ENCODE data around the gene ZNF536. TPM values are rescaled to one million over a fixed set of nuclear protein-coding genes. Genes with fewer than 3 reads are reported as not detected.

Gene ZNF536
- total RNA-seq, 1 experiment from 2014 or later = not detected

DNA sequence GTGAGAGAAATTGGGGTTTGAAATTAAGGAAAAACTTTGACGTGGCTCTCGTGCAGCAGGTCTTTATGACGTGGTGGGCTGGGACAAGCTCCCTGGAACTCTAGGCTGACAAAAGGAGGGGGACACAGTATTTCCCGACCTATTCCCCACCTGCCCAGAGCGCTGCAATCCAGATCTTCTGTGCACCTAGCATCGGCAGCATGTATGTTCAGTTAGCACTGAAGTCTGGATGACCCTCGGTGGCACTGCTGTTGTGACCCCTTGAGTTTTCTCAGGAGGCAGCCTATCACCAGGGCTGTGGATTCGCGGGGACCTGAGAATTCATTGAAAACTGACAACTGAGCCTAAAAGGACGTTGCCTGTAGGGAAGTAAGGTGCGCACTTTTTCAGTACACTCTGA is 9.1 kb upstream of the ZNF536 start:
- no peak overlapping the region for H3K4ac ChIP-seq (ENCODE audit: low read depth, low read length)
- H3K9ac ChIP-seq (ENCODE audit: extremely low read depth, insufficient read length, low read length) = no peak overlapping the region
- no peaks in the 10 kb centered on the region for H3K27me3 ChIP-seq (ENCODE audit: insufficient read depth, low read length)
- no peak overlapping the region for H3K18ac ChIP-seq (ENCODE audit: insufficient read length, low read depth, low read length)
- H2BK20ac ChIP-seq (ENCODE audit: low read depth, low read length, poor library complexity, severe bottlenecking) = no peak overlapping the region
- H2AK5ac ChIP-seq (ENCODE audit: insufficient read length, low read length) = no peak overlapping the region
- WGBS (ENCODE audit: extremely low coverage, insufficient read length, low lambda C conversion rate) = no CpG with 5 or more reads among the region's 11 CpGs
- no peak overlapping the region for H2AFZ ChIP-seq (ENCODE audit: low read length)
- no peak overlapping the region for H4K8ac ChIP-seq (replicated peaks; ENCODE audit: insufficient read length, low read depth, low read length)
- H3K36me3 Mint-ChIP-seq (ENCODE audit: insufficient read depth in 1 of 3, low read depth in 3 of 3) = no peaks in the 10 kb centered on the region
- H3K14ac ChIP-seq (ENCODE audit: insufficient read depth, low read length) = no peak overlapping the region; the same call in 1 of the 2 replicates
- H2BK5ac ChIP-seq (ENCODE audit: insufficient read length, low read length) = no peak overlapping the region
- H3K27ac ChIP-seq (ENCODE audit: insufficient read length, low read depth, low read length) = no peak overlapping the region
- H3T11ph ChIP-seq (ENCODE audit: low read length) = no peak overlapping the region
- H3K4me2 ChIP-seq (ENCODE audit: insufficient read depth, insufficient read length, low read length) = no peak overlapping the region
- H3K4me1 Mint-ChIP-seq = peaks cover 22 to 25% of the 10 kb centered on the region in 2 experiments
- TF ChIP-seq, protein P1, sequence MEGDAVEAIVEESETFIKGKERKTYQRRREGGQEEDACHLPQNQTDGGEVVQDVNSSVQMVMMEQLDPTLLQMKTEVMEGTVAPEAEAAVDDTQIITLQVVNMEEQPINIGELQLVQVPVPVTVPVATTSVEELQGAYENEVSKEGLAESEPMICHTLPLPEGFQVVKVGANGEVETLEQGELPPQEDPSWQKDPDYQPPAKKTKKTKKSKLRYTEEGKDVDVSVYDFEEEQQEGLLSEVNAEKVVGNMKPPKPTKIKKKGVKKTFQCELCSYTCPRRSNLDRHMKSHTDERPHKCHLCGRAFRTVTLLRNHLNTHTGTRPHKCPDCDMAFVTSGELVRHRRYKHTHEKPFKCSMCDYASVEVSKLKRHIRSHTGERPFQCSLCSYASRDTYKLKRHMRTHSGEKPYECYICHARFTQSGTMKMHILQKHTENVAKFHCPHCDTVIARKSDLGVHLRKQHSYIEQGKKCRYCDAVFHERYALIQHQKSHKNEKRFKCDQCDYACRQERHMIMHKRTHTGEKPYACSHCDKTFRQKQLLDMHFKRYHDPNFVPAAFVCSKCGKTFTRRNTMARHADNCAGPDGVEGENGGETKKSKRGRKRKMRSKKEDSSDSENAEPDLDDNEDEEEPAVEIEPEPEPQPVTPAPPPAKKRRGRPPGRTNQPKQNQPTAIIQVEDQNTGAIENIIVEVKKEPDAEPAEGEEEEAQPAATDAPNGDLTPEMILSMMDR (conservative IDR thresholded peaks at IDR 0.05) = no peak
- no peak overlapping the region for H4K5ac ChIP-seq (ENCODE audit: insufficient read length, low read depth, low read length)
- no peaks in the 10 kb centered on the region for H3K23me2 ChIP-seq (ENCODE audit: insufficient read length, low read depth, low read length, poor library complexity, severe bottlenecking)
- DNase-seq = no peak
- no peaks in the 10 kb centered on the region; a peak in 2 of 5 replicates for H3K9me3 Mint-ChIP-seq
- no peak overlapping the region for H2BK120ac ChIP-seq (ENCODE audit: low read depth, low read length, poor library complexity, severe bottlenecking)
- H3K4me1 ChIP-seq (ENCODE audit: insufficient read depth, low read length) = peaks cover 6% of the 10 kb centered on the region; the same call in 1 of the 2 replicates
- H3K23ac ChIP-seq (ENCODE audit: insufficient read length, low read depth, low read length) = no peak overlapping the region
- H2BK15ac ChIP-seq (ENCODE audit: low read depth, low read length) = no peak overlapping the region
- no peak overlapping the region for H3K56ac ChIP-seq (ENCODE audit: insufficient read length, low read depth, low read length)
- H3K4me3 Mint-ChIP-seq = no peak overlapping the region
- H4K91ac ChIP-seq (ENCODE audit: insufficient read length, low read depth, low read length) = no peak overlapping the region
- H2BK12ac ChIP-seq (ENCODE audit: insufficient read length, low read depth, low read length) = no peak overlapping the region
- H3K27me3 Mint-ChIP-seq (ENCODE audit: low read depth) = peaks cover 10% of the 10 kb centered on the region
- H3K9me3 ChIP-seq (ENCODE audit: control insufficient read depth, low read depth, low read length) = no peaks in the 10 kb centered on the region
- no peaks in the 10 kb centered on the region for H3K79me1 ChIP-seq (ENCODE audit: insufficient read depth, low read depth, low read length, poor library complexity, severe bottlenecking)
- no peaks in the 10 kb centered on the region for H3K79me2 ChIP-seq (ENCODE audit: insufficient read depth, low read length)
- H3K27ac Mint-ChIP-seq = no peak overlapping the region
- no peaks in the 10 kb centered on the region for H4K20me1 ChIP-seq (ENCODE audit: control insufficient read depth, insufficient read depth, insufficient read length)

Data from H9 (cell line).